ENCODE measurements around the gene PHACTR4. TPM values are rescaled to one million over a fixed set of nuclear protein-coding genes. Genes with fewer than 3 reads are reported as not detected.

The PHACTR4 gene
- total and polyA plus RNA-seq, 2 of the 8 experiments (the other 6 are each of a cell fraction or from before 2014, with no cell fraction given) = 23.7 to 57.8 TPM

GRCh38 chr1:28482138-28482537 lies 112.6 kb downstream of the PHACTR4 start:
- Histone ChIP-seq H3K27ac (ENCODE audit: low read depth, low read length) (no peak overlapping the region), H3K14ac (ENCODE audit: insufficient read length) (no peak overlapping the region), H4K20me1 (replicated peaks in 1 of 2; ENCODE audit: control insufficient read depth in 1 of 2, insufficient read depth in 2 of 2, low read length in 2 of 2) (no peaks in the 10 kb centered on the region), H3K4me1 (replicated peaks in 1 of 4; ENCODE audit: control insufficient read depth in 3 of 4, insufficient read depth in 4 of 4, low read length in 3 of 4) (no peaks in the 10 kb centered on the region), H4K8ac (ENCODE audit: extremely low read depth, insufficient read depth, low read length) (no peak overlapping the region), H3K4me3 (ENCODE audit: extremely low read depth in 1 of 4, insufficient read depth in 2 of 4, low read depth in 3 of 4, low read length in 4 of 4) (no peak overlapping the region), H2BK20ac (ENCODE audit: low read length) (no peak overlapping the region), H2BK15ac (ENCODE audit: low read length) (no peak overlapping the region), H3K27me3 (replicated peaks in 1 of 4; ENCODE audit: control insufficient read depth in 3 of 4, extremely low read depth in 1 of 4, insufficient read depth in 3 of 4, low read length in 3 of 4) (no peaks in the 10 kb centered on the region), H3K79me1 (ENCODE audit: low read depth, low read length) (no peaks in the 10 kb centered on the region), H2AK5ac (ENCODE audit: low read depth, low read length) (no peak overlapping the region), H4K91ac (replicated peaks; ENCODE audit: insufficient read length, low read length) (no peak overlapping the region), H3K56ac (replicated peaks; ENCODE audit: insufficient read length, low read depth, low read length) (no peak overlapping the region), H2BK120ac (replicated peaks; ENCODE audit: low read depth, low read length) (no peak overlapping the region), H3K23me2 (ENCODE audit: low read depth, low read length) (no peaks in the 10 kb centered on the region), H3K9me3 (ENCODE audit: insufficient read depth in 2 of 2, low read depth in 1 of 2, low read length in 1 of 2) (no peaks in the 10 kb centered on the region), H3K79me2 (ENCODE audit: control insufficient read depth in 1 of 2, insufficient read depth in 2 of 2, low read length in 2 of 2) (no peaks in the 10 kb centered on the region), H2BK5ac (ENCODE audit: low read depth, low read length) (no peak overlapping the region), H2BK12ac (ENCODE audit: low read depth, low read length) (no peak overlapping the region), H3K23ac (ENCODE audit: insufficient read length) (no peak overlapping the region), H3K4ac (replicated peaks; ENCODE audit: insufficient read length, low read depth, low read length) (no peak overlapping the region), H3K9ac (replicated peaks in 1 of 4; ENCODE audit: extremely low read depth in 1 of 4, low read depth in 3 of 4, low read length in 3 of 4) (no peak overlapping the region), H2AFZ (ENCODE audit: low read length) (no peak overlapping the region), H3K4me2 (ENCODE audit: insufficient read depth in 1 of 2, low read depth in 2 of 2, low read length in 2 of 2) (no peak overlapping the region), H4K5ac (ENCODE audit: insufficient read length, low read depth, low read length) (no peak overlapping the region), H3K18ac (ENCODE audit: extremely low read depth, low read length) (no peak overlapping the region), H3K36me3 (ENCODE audit: control insufficient read depth in 2 of 4, insufficient read depth in 4 of 4, low read length in 3 of 4) (peaks cover 10 to 43% (median 32%) of the 10 kb centered on the region in 4 experiments; a peak in 7 of 8 replicates)
- ChIA-PET CTCF (ENCODE audit: partially characterized antibody) (interaction anchor here (0.6 to 1.0 kb wide), 3 partner anchors 9 to 117 kb away, joined by 3 to 4 read pairs (median 3); no protein-coding TSS in a partner anchor), POLR2A (ENCODE audit: partially characterized antibody) (no interaction called here)
- WGBS, 2 experiments (ENCODE audit: extremely low coverage in 1 of 2, insufficient coverage in 1 of 2, insufficient read length in 1 of 2, insufficient replicate concordance in 2 of 2, low coverage in 1 of 2, low lambda C conversion rate in 2 of 2, missing lambda C conversion rate in 1 of 2) = 61% methylated on average over 3 of the region's 3 CpGs; no CpG with 5 or more reads in 1 of the 2 experiments
- DNase-seq (ENCODE audit: low read depth in 1 of 2, low spot score in 2 of 2) (no peak), FAIRE-seq (no peak)
- TF ChIP-seq CHD2 (IDR thresholded peaks at IDR 0.05; ENCODE audit: low read length) (no peak), RBBP5 (IDR thresholded peaks at IDR 0.05; ENCODE audit: borderline replicate concordance, low read depth, low read length) (no peak), CTCF (IDR thresholded peaks at IDR 0.05; ENCODE audit: control extremely low read depth in 1 of 3, insufficient read depth in 1 of 3, low read depth in 1 of 3, low read length in 3 of 3) (no peak)

Data from H1 (cell line).